ENCODE results near the gene CFAP90.

The CFAP90 gene

DNA sequence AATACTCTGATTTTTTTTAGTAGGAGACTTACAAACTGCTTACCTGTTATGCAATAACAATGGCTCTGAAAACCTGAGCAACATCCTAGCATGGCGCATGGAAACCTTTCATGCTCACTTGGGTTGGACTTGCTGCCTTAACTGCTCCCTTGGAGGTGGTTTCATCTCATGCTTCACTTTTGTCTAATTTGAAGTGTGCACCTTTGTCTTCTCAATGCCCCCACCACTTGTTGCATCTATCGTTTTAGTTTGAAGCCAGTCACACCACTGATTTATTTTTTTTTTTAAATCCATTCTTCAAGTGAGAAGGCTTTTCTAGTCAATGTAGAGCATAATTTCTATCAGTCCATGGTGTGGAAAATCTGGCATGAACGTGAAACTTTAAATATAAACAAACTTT is 63.2 kb downstream of the CFAP90 start:
- no peaks in the 10 kb centered on the region for H3K27me3 Mint-ChIP-seq (ENCODE audit: low read depth)
- H3K27ac Mint-ChIP-seq: no peak overlapping the region
- no peaks in the 10 kb centered on the region for H3K36me3 Mint-ChIP-seq (ENCODE audit: low read depth)
- H3K4me3 Mint-ChIP-seq: no peak overlapping the region
- no peaks in the 10 kb centered on the region for H3K9me3 Mint-ChIP-seq
- TF ChIP-seq, protein P1, sequence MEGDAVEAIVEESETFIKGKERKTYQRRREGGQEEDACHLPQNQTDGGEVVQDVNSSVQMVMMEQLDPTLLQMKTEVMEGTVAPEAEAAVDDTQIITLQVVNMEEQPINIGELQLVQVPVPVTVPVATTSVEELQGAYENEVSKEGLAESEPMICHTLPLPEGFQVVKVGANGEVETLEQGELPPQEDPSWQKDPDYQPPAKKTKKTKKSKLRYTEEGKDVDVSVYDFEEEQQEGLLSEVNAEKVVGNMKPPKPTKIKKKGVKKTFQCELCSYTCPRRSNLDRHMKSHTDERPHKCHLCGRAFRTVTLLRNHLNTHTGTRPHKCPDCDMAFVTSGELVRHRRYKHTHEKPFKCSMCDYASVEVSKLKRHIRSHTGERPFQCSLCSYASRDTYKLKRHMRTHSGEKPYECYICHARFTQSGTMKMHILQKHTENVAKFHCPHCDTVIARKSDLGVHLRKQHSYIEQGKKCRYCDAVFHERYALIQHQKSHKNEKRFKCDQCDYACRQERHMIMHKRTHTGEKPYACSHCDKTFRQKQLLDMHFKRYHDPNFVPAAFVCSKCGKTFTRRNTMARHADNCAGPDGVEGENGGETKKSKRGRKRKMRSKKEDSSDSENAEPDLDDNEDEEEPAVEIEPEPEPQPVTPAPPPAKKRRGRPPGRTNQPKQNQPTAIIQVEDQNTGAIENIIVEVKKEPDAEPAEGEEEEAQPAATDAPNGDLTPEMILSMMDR (IDR thresholded peaks at IDR 0.05; ENCODE audit: unreplicated experiment in 3 of 3): no peak
- H3K4me1 Mint-ChIP-seq: no peaks in the 10 kb centered on the region

DNA sequence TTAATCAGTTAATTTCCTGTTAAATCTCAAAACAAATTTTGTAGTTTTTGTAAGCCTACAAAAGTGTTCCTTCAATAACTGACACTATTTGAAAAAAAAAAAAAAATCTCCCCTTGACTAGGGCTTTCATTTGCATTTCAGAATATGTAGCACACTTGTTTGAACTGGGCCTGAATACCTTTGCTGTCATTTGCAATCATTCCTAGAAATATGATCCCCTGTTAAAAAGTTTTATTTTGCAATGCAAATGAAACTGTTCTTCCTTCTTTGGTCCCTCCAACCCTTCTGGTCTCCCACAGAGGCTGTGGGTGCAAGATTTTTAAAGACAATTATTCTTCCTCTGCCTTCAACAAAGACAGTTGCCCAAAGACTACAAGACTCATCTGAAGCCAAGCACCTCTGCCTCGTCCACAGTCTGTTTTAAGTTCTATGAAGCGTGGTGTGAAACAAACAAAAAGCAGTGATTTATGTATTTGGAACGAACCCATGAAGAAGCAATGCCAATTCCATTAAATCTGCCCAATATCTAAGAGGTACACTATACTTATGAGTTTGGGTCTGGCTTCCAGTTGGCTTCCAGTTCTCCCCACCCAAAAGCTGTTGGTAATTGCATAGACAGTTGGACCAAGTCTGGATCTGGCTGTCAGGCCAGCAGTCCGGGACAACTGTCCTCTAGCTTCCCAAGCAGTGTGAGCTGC is 66.1 kb downstream of the CFAP90 start:
- TF ChIP-seq, protein P1 (IDR thresholded peaks at IDR 0.05; ENCODE audit: unreplicated experiment in 3 of 3): no peak
- Mint-ChIP-seq H3K9me3 (no peaks in the 10 kb centered on the region), H3K36me3 (ENCODE audit: low read depth) (no peaks in the 10 kb centered on the region), H3K27me3 (ENCODE audit: low read depth) (peaks cover 4% of the 10 kb centered on the region), H3K27ac (no peak overlapping the region), H3K4me3 (no peak overlapping the region), H3K4me1 (no peaks in the 10 kb centered on the region)

DNA sequence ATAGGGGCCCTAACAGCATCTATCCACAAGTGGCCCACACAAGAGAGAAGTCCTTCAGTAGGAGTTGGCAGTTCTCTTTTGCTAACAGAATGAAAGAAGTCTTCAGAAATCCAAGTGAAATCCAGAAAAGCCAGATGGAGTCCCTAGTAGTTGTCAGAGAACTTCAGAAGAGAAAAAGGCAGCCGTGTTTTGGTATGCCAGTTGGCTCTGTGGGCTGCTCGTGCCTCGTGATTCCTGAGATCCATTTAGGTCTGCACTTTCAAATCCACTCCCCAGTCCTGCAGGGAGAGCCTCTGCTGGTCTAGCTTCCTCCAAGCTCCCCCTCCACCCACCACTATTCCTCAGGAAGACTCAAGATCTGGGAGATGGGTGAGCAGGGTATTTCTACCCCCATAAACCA is 69.0 kb downstream of the CFAP90 start:
- TF ChIP-seq, protein P1 (IDR thresholded peaks at IDR 0.05; ENCODE audit: unreplicated experiment in 3 of 3): no peak
- Mint-ChIP-seq H3K27me3 (ENCODE audit: low read depth) (peaks cover 5% of the 10 kb centered on the region), H3K4me1 (no peaks in the 10 kb centered on the region), H3K4me3 (no peak overlapping the region), H3K36me3 (ENCODE audit: low read depth) (no peaks in the 10 kb centered on the region), H3K27ac (no peak overlapping the region), H3K9me3 (no peaks in the 10 kb centered on the region)

Data from nephron (organoid).